GM12872 (cell line): ENCODE data around the gene MUC5AC.

Experiments used
- CTCF ChIP-seq: IDR thresholded peaks from 3 replicates; pipeline ENCODE4 v1.5.1; 2011; ENCODE audit warnings: low read depth, mild to moderate bottlenecking, low read length, moderate library complexity; ENCODE audit not compliant: insufficient read depth

Gene MUC5AC

GRCh38 chr11:1112351-1113191 lies 45.2 kb upstream of the MUC5AC start:
- no peak for TF ChIP-seq CTCF

- TF ChIP-seq CTCF: no peak
These were observed 44.1 kb upstream of the MUC5AC start for GRCh38 chr11:1113405-1114201.

GRCh38 chr11:1116104-1116503 lies 41.6 kb upstream of the MUC5AC start:
- TF ChIP-seq CTCF: no peak

GRCh38 chr11:1116666-1117390 lies 40.9 kb upstream of the MUC5AC start:
- TF ChIP-seq CTCF: no peak

GRCh38 chr11:1117992-1118391 lies 39.8 kb upstream of the MUC5AC start:
- TF ChIP-seq CTCF: no peak

GRCh38 chr11:1118755-1119603 lies 38.8 kb upstream of the MUC5AC start:
- no peak for TF ChIP-seq CTCF
